ENCODE measurements around the gene MACF1. TPM values are rescaled to one million over a fixed set of nuclear protein-coding genes. Genes with fewer than 3 reads are reported as not detected.

Gene MACF1
- polyA plus RNA-seq, 10 donors = 194 to 362 (median 246) TPM

- DNase-seq = no peak
These were observed 328.9 kb downstream of the MACF1 start for GRCh38 chr1:39533442-39533841.

Other genes with a start within 250 kb of the MACF1 start
- 10 to 100 TPM; 31.5 to 48.0 (median 39.0) TPM for gene AKIRIN1, start 213.4 kb upstream of the MACF1 start, polyA plus RNA-seq (ENCODE audit: insufficient read length in 10 of 10)
- gene NDUFS5, start 178.3 kb upstream of the MACF1 start, polyA plus RNA-seq (ENCODE audit: insufficient read length in 10 of 10) = 100 to 1,000 TPM; 167 to 373 (median 270) TPM

Measured in muscle of back (tissue), 11 donors.